ENCODE measurements around the gene ZNF165.
"Not testable (repeated sequence)": the region's sequence is repeated elsewhere in the genome, so short reads cannot be mapped to it uniquely, and the experiment has no call there.

The ZNF165 gene

DNA sequence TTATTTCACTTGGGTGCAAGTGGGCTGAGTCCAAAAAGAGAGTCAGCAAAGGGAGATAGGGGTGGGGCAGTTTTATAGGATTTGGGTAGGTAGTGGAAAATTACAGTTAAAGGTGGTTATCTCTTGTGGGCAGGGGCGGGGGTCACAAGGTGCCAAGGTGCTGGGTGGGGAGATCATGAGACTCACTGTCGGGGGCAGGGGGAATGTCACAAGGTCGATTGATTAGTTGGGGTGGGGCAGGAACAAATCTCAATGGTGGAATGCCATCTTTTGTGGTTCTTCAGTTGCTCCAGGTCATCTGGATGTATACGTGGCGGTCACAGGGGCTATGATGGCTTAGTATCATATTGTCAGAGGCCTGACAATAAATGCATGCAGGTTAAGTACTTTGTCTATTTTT, 41.9 kb downstream of the ZNF165 start:
- not testable (repeated sequence) for FAIRE-seq

DNA sequence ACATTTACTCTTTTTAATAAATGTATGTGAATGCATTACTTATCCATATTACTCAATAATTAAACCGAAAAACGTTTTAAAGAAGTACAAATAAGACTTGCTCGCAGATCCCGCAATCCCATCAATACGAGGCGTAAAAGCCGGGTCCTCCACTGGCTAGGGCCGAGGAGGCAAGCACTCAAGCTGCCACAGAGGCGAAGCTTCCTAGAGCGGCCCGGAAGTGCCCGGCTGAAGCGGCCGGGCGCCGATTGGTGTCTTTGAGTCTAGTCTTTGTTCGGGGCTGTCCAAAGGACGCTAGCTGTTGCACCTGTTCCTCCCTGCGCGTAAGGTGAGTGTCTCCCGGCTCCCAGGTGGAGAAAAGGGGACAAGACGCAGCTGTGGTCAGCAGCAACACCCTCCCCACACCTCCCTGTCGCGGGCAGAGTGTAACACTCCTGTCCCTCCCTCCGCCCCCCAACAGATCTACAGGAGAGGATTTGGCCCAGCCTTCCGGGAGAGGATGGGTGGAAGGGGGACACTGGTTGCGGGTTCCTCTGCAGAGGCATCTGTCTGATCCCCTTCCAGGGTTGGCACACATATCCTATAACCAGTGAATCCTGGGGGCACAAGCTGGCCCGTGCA, 44.1 kb downstream of the ZNF165 start, which contains the start of gene ZSCAN16:
Gene ZSCAN16, plus strand, starts transcription at position 260 of the 621 bp plus-strand sequence. CDS start 835 bp downstream, outside the sequence.
- FAIRE-seq = no peak

DNA sequence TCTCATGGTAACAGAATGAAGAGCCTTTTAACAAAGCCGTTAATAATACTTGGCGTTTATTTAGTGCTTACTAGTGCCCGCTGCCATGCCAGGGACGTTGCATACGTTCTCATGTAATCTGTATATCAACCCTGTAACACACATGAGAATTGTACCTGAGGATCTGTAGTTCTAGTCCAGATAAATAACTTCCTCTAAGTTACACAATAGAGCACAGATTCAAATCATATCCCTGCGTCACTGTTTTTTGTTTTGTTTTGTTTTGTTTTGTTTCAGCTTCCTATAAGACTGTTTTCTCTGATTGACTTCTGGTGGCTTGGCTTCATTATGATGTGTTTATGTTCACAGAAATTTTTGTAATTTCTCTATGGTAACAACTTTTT, 44.6 kb downstream of the ZNF165 start:
- FAIRE-seq = no peak

DNA sequence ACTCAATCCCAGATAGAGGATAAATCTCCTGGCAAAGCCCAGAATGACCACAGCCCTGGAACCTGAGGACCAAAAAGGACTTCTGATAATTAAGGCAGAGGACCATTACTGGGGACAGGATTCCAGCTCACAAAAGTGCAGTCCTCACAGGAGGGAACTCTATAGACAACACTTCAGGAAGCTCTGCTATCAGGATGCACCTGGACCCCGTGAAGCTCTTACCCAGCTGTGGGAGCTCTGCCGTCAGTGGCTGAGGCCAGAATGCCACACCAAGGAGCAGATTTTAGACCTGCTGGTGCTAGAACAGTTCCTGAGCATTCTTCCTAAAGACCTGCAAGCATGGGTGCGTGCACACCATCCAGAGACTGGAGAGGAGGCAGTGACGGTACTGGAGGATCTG, 45.0 kb downstream of the ZNF165 start:
- FAIRE-seq = no peak

DNA sequence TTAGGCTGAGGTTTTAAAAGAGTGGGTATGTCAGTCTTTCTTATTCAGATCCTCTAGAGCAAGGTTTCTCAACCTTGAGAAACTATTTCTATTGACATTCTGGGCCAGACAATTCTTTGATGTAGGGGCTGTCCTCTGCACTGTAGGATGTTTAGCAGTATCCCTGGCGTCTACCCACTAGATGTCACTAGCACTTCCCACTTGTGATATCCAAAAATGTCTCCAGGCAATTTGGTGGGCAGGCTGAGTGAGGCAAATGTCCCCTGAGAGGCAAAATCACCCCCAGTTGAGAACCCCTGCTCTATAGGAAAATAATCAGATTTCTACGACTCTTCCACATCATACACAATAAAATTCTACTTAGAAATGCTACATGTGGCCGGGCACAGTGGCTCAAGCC, 53.6 kb downstream of the ZNF165 start:
- FAIRE-seq = no peak

DNA sequence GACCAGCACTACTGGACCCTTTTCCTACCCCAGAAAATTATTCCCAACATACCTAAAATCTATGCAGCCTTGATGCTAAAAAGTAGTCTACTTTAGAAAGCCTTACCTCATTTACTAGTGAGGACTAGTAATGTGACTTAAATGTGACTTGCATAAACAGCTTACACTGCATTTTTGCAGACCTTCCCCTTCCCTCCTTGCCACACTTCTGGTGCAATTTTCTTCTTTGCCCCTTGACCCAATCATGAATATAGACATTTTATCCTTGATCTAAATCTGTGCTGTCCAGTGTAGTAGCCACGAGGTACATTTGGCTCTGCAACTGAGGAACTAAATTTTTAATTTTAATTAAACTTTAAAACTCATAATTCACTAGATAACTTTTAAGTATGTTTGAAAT, 54.3 kb downstream of the ZNF165 start:
- no peak for FAIRE-seq

DNA sequence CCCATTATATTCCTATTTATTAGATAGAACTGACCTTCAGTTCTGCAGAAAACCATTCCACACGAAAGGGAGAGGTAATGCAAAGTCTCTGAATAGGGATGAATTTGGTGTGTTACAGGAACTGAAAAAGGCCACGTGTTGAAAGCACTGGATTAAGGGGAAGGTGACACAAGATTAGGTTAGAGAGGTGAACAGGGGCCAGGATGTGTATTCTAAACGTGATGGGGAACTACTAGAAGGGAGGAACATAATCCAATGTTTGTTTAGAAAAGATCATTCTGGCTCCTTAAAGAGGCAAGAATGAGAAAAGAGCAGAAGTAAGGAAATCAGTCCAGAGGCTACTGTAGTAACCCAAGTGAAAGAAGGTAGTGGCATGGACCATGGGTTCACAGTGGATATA, 55.0 kb downstream of the ZNF165 start:
- no peak for FAIRE-seq

DNA sequence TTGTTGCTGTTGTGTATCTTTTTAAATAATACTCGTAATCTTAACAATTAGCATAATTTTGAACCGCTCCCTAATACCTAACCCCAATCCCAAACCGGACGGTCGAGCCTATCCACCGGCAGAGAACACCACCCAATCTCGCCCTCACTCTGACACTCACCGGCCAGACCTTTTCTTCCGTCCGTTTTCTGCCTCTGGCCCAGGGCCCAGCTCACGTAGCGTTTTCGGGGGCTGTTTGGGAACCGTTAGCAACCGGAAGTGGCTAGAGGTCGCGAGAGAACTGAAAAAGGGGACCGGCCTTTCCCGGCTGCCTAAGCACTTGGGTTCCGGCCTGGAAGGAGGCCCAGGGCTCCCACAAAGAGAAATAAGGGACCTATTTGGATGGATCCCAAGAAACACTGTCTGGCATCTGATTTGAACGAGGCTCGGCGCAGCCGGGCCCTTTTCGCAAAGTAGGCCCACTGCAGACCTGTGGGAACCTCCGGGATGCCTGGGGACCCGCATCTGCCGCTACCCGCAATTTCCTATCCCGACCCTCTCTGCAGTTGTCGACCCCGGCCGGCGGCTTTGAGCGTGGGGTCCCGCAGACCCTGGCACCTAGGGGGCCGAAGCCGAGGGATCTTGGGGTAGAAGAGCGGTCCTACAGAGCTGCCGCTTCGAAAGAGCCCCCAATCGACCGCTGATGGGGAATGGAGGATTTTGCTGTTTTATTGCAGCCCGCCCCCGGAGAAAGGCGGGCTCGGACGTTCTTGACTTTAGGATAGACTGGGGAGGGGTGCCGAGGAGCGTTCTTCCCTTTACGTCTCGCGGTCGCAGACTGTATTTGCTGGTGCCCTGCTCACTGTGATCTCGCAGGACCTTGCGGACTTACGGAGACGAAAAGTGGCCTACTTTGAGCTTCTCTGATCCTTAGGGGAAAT, 56.5 kb downstream of the ZNF165 start:
- FAIRE-seq = no peak

DNA sequence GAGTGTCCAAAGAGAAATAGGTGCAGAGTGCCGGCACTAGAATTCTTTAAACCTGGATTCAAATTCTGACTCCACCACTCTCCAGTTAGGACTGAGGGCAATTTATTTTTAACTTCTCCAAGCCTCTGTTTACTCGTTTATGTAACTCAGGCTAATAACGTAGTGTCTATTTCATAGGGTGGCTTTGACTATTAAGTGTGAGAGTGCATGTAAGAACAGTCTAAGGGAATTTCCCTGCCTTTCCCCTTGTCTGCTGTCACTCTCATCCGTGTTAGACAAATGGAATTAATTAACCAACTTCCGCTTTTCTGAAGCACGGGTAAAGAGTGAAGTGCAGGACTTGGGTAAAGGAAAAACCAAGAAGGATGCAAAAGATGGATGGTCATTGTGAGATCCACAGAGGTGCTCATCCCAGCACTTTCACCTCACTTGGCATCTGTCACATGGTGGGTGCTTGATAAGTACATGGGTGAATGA, 57.2 kb downstream of the ZNF165 start:
- no peak for FAIRE-seq

Measured in TTC549 (cell line).